GM18507 (cell line): ENCODE data around the gene RNF151.
"Not testable (repeated sequence)": the region's sequence is repeated elsewhere in the genome, so short reads cannot be mapped to it uniquely, and the experiment has no call there.

Experiments used
- DNase-seq: peaks from one replicate; pipeline ENCODE4 v3.0.0; 2011; ENCODE audit warnings: low read depth; ENCODE audit not compliant: insufficient read length; ENCODE audit errors: extremely low spot score
- FAIRE-seq: peaks from 2 replicates; lab custom pipeline; 2011; peaks lifted over from hg19 to GRCh38; lab: Jason Lieb, UNC

Gene RNF151

DNA sequence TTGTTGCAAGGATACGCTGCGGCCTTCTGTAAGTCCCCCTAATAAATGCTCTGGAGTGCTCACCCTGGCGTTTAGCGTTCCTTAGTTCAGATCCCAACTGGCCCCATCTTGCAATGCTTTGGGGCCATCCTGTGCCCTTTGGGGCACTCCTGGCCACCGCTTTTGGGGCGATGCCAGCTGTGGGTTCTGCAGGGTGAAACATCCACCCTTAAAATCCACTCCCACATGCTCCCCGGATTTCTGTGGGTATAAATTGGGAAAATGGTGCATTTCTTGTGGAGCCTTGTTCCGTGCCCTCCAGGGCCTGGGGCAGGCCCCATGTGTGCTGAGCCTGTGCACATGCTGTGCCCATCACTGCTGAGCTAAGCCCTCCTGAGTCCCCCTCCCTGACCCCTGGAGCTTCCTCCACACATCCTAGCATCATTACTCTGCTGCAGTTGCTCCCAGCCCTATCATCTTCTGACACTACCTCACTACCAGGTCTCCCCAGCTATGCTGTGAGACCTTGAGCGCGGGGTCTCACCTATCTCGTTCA lies 29.6 kb upstream of the RNF151 start:
- DNase-seq (no peak), FAIRE-seq (no peak)

DNA sequence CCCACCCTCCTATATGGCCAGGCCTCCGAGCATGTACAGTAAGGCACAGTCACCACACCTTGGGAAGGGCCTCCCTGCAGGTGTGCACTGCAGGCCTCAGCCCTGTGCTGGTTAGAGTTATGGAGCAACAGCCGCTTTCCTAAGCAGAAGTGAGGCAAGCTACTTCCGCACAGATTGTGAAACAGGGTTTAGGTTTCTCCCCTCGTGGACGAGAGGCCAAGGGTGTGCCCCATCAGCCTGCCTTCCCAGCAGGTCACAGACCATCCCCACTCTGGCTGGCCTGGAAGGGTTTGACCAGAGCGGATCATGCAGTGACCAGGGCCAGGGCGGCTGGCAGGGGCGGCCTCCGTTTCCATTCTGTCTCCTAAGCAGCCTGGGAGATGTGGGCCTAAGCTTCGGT lies 28.3 kb upstream of the RNF151 start:
- no peak for FAIRE-seq
- no peak for DNase-seq

DNA sequence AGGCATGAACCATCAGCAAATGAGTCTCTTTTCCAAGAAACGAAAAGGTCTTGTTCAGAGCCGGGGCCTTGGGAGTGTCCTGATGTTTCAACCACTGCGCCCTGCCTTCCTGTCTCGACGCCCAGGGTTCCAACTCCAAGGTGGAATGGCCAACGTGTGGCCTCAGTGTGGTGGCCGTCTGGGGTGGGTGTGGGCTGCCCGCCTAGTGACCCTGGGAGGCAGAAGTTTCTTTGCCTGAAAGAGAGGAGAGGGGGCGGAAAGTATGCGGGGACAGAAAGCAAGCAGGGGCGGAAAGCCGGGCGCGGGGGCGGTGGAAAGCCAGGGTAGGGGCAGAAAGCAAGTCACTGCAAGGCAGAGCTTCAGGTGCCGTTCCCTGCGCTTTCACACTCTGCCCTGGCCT lies 27.7 kb upstream of the RNF151 start:
- DNase-seq = no peak
- no peak for FAIRE-seq

DNA sequence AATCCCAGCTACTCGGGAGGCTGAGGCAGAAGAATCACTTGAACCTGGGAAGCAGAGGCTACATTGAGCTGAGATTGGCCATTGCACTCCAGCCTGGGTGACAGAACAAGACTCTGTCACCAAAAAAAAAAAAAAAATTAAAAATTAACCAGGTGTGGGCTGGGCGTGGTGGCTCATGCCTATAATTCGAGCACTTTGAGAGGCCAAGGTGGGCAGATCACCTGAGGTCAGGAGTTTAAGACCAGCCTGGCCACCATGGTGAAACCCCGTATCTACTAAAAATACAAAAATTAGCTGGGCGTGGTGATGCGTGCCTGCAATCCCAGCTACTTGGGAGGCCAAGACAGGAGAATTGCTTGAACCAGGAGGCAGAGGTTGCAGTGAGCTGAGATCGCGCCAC lies 26.8 kb upstream of the RNF151 start:
- not testable (repeated sequence) for DNase-seq, FAIRE-seq

DNA sequence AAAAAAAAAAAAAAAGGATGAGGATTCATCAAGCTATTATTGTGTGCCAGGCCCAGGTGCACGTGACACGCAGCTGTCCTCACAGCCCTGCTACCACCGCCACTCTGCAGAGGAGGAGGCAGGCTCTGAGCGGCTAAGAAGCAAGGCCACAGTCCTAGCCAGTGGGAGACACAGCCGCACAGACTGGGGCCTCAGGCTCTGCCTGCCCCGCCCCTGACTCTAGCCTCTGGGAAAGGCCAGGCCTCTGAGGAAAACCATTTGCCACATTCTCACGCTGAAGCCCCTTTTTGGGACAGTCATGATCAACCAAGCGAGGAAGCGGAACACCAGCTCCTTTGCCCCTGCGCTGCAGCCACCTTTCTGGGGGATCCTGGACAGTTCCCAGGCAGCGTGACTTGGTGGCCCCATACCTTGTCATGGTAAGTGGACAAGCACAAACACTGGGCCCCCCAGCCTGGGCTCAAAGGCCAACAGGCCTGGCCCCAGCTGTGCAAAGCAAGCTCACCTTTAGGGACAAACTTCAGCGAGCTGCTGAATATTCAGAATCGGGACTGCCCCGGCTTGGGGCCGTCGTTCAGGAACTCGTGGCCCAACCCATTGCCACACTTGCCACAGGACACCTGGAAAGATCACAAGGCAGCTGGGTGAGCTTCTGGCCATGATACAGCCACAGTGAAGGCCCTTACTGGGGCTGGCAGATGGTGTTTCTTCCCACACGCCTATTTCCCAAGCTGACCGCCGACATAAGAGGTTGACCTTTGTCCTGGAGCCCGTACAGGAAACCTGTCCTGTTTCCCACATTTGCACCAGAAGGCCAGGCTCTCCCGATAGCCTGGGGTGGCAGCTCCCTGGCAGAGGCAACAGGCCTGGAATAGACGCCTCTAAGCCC lies 26.1 kb upstream of the RNF151 start:
- FAIRE-seq = no peak
- no peak for DNase-seq

DNA sequence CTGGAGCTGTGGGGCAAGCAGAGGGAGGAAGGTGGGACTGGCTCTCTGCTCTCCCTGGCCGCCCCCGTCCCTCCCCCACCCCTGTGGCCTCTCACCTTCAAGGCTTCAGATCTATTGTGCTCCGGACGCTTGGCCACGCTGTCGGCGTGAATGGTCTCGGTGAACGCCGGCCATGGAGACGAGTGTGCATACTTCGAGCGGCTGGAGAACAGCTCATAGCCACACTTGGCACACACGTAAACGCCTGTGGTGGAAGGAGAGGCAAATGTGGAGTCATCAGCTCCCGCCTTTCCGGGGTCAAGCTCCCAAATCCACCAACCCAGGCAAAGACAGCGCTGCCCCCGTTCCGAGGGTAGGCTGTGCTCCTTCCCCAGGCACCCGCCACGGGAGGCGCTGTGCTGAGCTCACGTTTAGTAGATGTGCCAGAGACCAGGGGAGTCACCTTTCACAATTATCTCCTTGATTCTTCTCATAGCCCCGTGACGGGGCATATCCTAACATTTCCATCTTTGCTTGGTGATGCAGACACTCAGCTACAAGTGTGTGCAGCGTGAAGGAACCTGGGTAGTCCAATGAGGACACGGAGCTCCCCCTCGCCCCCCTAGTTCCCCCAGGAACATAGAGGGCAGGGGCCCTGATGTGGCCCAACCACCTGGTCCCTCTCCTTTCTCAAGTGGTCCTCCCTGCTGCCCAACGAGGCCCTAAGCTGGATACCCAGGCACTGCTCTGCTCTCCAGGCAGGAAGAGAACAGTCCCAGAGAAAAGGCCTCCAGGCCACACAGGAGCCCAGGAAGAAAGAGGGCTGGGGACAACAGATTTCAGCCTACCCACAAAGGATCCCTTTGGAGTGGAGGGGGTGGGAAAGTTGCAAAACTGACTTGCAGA lies 25.3 kb upstream of the RNF151 start:
- DNase-seq (no peak), FAIRE-seq (no peak)

DNA sequence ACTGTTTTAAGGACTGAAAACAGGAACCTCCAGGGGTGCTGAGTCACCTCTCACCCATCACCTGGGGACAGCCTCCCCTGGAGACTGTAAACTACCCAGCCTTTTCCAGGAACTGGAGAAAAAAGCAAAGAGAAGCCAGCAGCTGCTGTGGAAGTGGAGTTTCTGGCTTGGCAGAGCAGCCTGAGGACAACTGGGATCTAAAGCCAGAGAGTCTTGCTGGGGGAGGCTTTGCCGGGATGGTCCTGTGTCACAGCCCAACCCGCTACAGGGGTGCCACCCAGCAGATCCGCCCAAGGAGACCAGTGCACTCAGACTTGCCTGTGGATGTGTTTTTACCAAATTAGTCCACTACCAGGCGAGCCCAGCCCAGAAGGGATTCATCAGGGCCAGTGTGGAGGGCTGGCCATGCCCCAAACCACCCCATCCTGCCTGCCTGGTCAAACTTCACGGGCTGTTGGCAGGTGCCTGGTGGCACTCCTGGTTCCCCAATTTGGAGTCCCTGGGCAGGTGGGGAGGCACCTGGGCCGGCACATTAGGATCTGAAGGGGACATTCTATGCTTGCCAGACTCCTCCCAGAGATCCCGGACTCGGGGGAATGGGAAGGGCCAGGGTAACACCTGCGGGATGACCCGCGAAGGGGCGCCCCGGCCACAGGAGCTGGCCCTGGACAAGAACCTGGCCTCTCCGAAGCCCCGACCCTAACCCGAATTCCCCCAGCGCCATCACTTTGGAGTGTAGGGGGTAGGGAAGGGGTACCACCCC lies 24.4 kb upstream of the RNF151 start:
- DNase-seq (no peak), FAIRE-seq (no peak)

DNA sequence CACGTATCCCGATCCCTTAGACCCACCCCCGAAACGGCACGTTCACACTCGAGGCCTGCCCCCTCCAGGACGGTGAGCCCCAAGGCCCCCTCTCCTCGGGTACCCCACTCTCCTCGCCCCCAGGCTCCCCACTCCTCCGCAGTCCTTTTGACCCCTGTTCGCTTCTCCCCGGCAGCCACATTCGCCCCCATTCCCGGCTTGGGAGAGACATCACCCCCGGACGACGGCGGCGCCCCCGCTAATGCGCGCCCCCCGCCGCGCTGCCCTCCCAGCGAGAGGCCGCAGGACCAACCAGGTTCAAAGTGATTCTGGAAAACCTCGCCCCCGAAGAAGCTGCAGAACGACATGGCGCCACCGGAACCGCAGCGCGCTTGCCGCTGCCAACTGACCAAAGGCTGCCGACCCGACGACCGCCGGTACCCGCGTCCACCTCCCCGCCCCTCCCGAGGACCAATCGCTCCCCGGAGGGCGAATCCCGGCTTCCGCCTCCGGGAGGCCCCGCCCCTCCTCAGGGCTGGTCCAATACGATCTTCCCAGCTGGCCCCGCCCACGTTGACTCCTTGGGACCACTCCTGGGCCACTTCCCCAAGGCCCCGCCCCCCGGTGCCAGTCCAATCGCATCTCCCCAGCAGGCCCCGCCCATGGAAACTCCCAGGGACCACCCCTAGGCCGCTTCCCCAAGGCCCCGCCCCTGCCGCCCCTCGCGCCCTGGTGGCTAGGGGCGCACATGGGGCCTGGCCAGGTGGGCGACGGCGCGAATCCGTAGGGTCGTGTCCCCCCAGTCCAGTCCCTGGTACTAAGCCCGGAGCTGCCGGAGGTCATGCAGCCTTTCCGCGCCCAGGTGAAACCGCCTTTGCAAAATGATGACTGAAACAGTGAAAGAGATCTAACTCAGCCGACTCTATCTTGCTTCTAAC lies 23.6 kb upstream of the RNF151 start, which contains the start of gene MSRB1:
TSS of gene MSRB1 (minus strand) at position 390 of the 917 bp plus-strand sequence. CDS start at position 347, 43 bp downstream.
- DNase-seq = peak; percentile 100
- peak; percentile 99 for FAIRE-seq

DNA sequence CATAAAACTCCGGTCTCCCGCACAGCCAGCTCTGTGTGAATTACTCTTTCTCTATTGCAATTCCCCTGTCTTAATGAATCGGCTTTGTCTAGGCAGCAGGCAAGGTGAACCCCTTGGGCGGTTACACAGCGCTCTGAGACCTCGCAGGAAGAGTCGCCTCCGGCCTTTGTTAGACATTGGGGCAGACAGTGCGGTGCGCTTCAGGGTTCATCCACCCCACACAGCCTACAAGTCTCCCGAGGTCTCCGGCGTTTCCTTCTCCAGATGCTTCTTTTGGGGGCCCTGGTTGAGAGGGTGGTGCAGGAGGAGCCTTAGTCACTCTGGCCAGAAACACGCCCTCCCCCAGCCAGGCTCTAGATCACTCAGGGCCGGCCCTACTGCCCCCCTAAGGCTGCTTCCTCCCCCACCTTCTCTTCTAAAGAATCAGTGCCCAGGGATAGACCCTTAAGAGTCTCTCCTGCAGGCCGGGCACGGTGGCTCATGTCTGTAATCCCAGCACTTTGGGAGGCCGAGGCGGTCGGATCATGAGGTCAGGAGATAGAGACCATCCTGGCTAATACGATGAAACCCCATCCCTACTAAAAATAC lies 21.9 kb upstream of the RNF151 start:
- FAIRE-seq (no peak), DNase-seq (no peak)

DNA sequence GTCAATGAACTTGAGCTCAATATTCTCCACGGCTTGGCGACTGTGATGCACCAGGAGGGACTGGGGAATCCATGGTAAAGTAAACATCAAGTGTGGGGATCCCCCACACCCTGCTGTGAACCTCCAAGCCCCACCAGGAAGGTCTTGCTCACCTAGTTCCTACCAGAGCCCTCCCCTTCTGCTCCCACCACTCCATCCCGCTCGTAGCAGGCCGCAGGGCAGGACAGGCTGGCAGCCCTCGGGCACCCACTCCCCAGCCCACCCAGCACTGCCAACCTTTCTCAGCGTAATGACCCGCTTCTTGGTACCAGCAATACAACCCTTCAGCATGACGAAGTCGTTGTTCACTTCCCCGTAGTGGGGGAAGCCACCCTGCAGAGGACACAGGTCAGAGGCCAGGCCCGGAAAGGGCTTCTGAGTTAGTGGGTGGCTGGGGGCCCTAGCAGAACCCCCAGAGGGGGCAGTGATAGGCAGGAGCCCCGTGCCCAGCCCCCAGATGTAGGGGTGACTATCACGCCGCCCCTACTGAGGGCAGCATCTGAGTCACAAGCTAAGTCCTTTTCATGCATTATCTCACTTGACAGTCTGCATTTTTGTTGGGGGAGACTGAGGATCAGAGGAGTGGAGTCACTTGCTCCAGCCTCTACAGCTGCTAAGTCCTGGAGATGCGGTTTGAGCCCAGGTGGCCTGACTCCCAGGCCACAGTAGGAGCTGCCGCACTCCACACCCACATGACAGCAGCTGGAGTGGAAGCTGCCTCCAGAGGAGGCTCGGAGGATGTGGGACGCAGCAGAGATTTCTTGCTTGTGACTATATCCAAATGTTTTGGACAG lies 20.9 kb upstream of the RNF151 start:
- DNase-seq (no peak), FAIRE-seq (no peak)

DNA sequence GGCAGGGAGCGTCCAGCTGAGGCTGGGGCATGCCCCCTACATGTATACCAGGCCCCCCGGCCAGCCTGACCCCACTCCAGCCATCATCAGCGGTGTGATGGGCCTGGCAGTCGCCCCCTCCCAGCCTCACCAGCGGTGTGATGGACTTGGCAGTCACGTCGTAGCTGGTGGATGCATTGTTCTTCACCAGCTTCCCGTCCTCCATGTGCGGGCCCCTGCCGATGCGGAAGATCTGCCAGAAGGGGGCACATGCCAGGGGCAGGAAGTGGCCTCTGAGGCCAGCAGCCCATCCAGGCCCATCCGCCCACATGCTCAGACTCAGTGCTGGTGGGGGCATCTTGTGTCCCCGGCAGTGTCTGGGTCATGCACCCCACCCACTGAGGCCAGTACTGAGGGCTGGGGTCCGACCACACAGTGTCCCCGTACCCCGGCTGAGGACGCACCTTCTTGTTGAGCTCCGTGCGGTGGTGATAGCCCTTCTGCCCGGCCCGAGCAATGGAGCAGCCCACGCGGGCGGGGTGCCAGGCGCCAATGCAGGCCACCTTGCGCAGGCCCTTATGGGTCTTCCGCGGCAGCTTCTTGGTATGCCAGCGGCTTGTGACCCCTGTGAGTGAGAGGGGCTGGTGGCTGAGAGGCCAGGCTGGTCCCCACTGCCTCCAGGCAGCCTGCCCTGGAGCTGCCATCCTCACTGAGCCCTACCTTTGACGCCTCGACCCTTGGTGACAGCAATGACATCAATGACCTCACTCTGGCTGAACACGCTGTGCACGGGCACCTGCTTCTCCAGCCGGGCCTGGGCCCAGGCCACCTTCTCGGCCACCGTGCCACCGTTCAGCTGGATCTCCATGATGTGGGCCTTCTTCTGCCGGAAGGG lies 19.9 kb upstream of the RNF151 start:
- DNase-seq = no peak
- FAIRE-seq = no peak

DNA sequence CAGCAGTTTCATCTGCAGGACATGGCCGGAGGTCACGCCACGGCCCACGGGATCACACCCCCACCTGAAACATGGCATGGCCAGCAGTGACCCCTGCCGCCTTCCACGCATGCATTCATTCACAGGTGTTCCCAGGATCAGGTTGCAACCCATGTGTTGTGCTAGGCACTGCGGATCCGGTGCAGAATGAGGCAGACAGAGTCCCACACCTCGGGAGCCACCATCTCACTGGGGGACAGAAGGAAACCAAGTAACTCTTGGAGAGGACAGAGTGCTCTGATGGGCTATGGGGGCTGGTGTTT lies 19.3 kb upstream of the RNF151 start:
- no peak for DNase-seq

DNA sequence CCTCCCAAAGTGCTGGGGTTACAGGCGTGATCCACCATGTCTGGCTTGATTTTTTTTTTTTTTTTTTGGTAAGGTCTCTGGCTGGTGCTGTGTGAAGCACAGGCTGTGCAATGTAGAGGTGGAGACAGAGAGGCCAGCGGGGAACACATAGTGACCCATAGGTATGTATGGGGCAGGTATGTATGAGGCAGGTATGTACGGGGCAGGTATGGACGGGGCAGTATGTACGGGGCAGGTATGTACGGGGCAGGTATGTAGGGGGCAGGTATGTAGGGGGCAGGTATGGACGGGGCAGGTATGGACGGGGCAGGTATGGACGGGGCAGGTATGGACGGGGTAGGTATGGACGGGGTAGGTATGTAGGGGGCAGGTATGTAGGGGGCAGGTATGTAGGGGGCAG lies 17.1 kb upstream of the RNF151 start:
- FAIRE-seq (no peak), DNase-seq (no peak)

More for the DNA sequence above, 19.3 kb upstream of the RNF151 start:
- no peak for FAIRE-seq

DNA sequence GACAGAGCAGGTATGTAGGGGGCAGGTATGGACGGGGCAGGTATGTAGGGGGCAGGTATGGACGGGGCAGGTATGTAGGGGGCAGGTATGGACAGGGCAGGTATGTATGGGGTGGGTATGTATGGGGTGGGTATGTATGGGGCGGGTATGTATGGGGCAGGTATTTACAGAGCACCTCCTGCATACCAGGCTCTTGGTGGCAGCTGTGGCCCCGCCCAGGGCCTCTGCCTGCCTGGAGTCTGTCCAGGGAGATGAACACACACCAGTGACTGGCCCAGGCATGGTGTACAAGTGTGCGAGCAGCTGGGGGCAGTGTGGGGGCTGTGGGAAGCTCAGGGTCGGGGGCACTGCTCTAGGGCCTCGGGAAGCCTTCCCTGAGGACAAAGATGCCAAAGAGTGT lies 16.6 kb upstream of the RNF151 start:
- no peak for FAIRE-seq
- no peak for DNase-seq

DNA sequence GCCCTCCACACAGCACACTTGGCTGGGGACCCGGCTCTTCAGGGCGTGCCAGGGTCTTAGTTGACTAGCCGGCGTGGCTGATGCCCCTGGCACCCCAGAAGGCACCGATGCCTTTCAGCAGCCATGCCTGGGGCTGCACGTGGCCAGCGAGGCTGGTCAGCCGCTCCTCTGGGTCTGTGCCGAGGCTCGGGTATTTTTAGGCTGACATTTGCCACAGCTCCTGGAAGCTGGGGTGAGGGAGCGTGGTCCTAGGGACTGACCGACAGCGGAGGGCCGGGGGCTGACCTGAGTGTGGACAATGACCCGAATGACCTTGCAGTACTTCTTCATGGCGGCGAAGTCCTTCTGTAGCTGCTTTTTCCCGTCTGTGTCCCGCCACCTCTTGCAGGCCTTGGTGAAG lies 16.1 kb upstream of the RNF151 start:
- DNase-seq (no peak), FAIRE-seq (no peak)

DNA sequence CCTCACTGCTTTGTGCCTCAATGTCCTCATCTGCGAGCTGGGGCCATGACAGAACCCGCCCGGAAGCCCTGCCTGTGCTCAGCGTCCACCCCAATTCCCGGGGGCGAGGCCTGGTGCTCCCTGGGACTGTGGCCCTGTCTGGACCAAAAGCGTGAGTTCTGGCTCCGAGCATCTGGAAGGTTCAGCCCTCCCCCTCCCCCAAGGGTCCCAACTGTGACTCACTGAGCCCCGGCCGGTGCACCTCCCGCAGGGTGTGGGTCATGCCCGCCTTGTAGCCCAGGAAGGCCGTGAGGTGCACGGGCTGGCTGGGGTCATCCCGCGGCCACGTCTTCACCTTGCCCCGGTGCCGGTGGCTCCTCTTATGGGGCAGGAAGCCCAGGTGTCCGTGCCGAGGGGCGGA lies 12.9 kb upstream of the RNF151 start:
- FAIRE-seq = no peak
- DNase-seq = no peak
